Osteoblast (primary cell): ENCODE results near the gene SURF1. TPM values are rescaled to one million over a fixed set of nuclear protein-coding genes. Genes with fewer than 3 reads are reported as not detected.

Experiments used
- DNase-seq: peaks from one replicate; pipeline ENCODE4 v3.0.0; 2011; ENCODE audit warnings: low spot score, mixed read lengths; ENCODE audit not compliant: insufficient read length; ENCODE audit errors: missing footprints
- H2AFZ ChIP-seq: 2 replicates; pipeline ENCODE4 v1.6.0; 2011; ENCODE audit warnings: mild to moderate bottlenecking, low read length
- H3K27ac ChIP-seq: 2 replicates; pipeline ENCODE4 v1.5.1; 2011; ENCODE audit warnings: mild to moderate bottlenecking, low read depth, low read length, moderate library complexity
- H3K27me3 ChIP-seq: 2 replicates; pipeline ENCODE4 v1.6.0; 2012; ENCODE audit warnings: mild to moderate bottlenecking, control low read depth, inconsistent platforms, low read length, moderate library complexity; ENCODE audit not compliant: insufficient read depth
- H3K36me3 ChIP-seq: 2 replicates; pipeline ENCODE4 v1.5.1; 2011; ENCODE audit warnings: mild to moderate bottlenecking, low read length, control low read depth, moderate library complexity; ENCODE audit not compliant: insufficient read depth
- H3K4me1 ChIP-seq: 2 replicates; pipeline ENCODE4 v1.5.1; 2011; ENCODE audit warnings: mild to moderate bottlenecking, low read length, control low read depth, moderate library complexity; ENCODE audit not compliant: insufficient read depth
- H3K4me2 ChIP-seq: 2 replicates; pipeline ENCODE4 v1.6.0; 2011; ENCODE audit warnings: mild to moderate bottlenecking, low read length; ENCODE audit not compliant: insufficient read depth
- H3K4me3 ChIP-seq: fragments of 200-600 bp; sonication (generic); 3 replicates; pipeline ENCODE4 v1.5.1; 2012; ENCODE audit warnings: mild to moderate bottlenecking, low read length, inconsistent platforms; ENCODE audit not compliant: insufficient read depth
- H3K79me2 ChIP-seq: 2 replicates; pipeline ENCODE4 v1.6.0; 2012; ENCODE audit warnings: mild to moderate bottlenecking, low read length, control low read depth, inconsistent platforms; ENCODE audit not compliant: insufficient read depth
- H3K9me3 ChIP-seq: 2 replicates; pipeline ENCODE4 v1.5.1; 2011; ENCODE audit warnings: low read depth, low read length, control low read depth
- H4K20me1 ChIP-seq: 2 replicates; pipeline ENCODE4 v1.6.0; 2012; ENCODE audit warnings: mild to moderate bottlenecking, low read length, control low read depth; ENCODE audit not compliant: insufficient read depth
- CTCF ChIP-seq: IDR thresholded peaks from 2 replicates; pipeline ENCODE4 v1.5.1; 2011; ENCODE audit warnings: mild to moderate bottlenecking, low read depth, low read length, moderate library complexity; ENCODE audit errors: extremely low read depth
- total RNA-seq: library from RNA; depleted of rRNA; stranded (reverse); fragments of >200 nt; gene quantifications from 2 replicates; pipeline ENCODE4 v1.2.3, GENCODE V29; 2012

Gene SURF1
- total RNA-seq, 1 donor: 21.0 TPM

- peaks cover 51% of the 10 kb centered on the region for H3K79me2 ChIP-seq
Observed at GRCh38 chr9:133347515-133347984, 8.7 kb downstream of the SURF1 start.

GRCh38 chr9:133346021-133346785 lies 10.1 kb downstream of the SURF1 start:
- peak; percentile 83 for DNase-seq
- Histone ChIP-seq H3K79me2 (peaks cover 51% of the 10 kb centered on the region), H3K4me1 (peaks cover 30% of the 10 kb centered on the region), H3K4me2 (peak overlapping the region; percentile 73), H3K9me3 (no peaks in the 10 kb centered on the region), H3K4me3 (peak overlapping the region; percentile 100), H2AFZ (no peak overlapping the region), H3K27me3 (no peaks in the 10 kb centered on the region), H3K36me3 (peaks cover 65% of the 10 kb centered on the region), H4K20me1 (peaks cover 46% of the 10 kb centered on the region), H3K27ac (peak overlapping the region; percentile 13)
- no peak for TF ChIP-seq CTCF

More at GRCh38 chr9:133347515-133347984, 8.7 kb downstream of the SURF1 start:
- Histone ChIP-seq H3K4me1 (peaks cover 39% of the 10 kb centered on the region), H3K4me2 (peak overlapping the region; percentile 100), H3K9me3 (no peaks in the 10 kb centered on the region), H4K20me1 (peaks cover 52% of the 10 kb centered on the region), H3K27ac (peak overlapping the region; percentile 86), H3K36me3 (peaks cover 69% of the 10 kb centered on the region), H2AFZ (peak overlapping the region; percentile 32), H3K27me3 (no peaks in the 10 kb centered on the region), H3K4me3 (peak overlapping the region; percentile 100)
- DNase-seq: peak; percentile 95
- TF ChIP-seq CTCF: no peak

GRCh38 chr9:133345596-133345995 lies 10.7 kb downstream of the SURF1 start:
- no peak for DNase-seq
- H3K9me3 ChIP-seq: no peaks in the 10 kb centered on the region
- H3K4me1 ChIP-seq: peaks cover 24% of the 10 kb centered on the region
- H3K27me3 ChIP-seq: no peaks in the 10 kb centered on the region
- no peak overlapping the region for H3K4me3 ChIP-seq
- TF ChIP-seq CTCF: no peak
- H2AFZ ChIP-seq: no peak overlapping the region
- no peak overlapping the region for H3K27ac ChIP-seq
- H3K79me2 ChIP-seq: peaks cover 51% of the 10 kb centered on the region
- H3K4me2 ChIP-seq: no peak overlapping the region
- peaks cover 40% of the 10 kb centered on the region for H4K20me1 ChIP-seq
- peaks cover 65% of the 10 kb centered on the region for H3K36me3 ChIP-seq

- Histone ChIP-seq H3K4me3 (no peak overlapping the region), H3K27me3 (no peaks in the 10 kb centered on the region), H3K27ac (no peak overlapping the region), H3K4me2 (no peak overlapping the region), H3K9me3 (no peaks in the 10 kb centered on the region), H3K36me3 (peaks cover 65% of the 10 kb centered on the region), H4K20me1 (peaks cover 33% of the 10 kb centered on the region), H2AFZ (no peak overlapping the region), H3K4me1 (peaks cover 18% of the 10 kb centered on the region), H3K79me2 (peaks cover 46% of the 10 kb centered on the region)
- DNase-seq: peak; percentile 11
- TF ChIP-seq CTCF: no peak
Observed at GRCh38 chr9:133344979-133345378, 11.3 kb downstream of the SURF1 start.
